A673 (cell line): Measurements from ENCODE around the gene ASTN2. TPM values are rescaled to one million over a fixed set of nuclear protein-coding genes. Genes with fewer than 3 reads are reported as not detected.

ENCODE experiments used
- BruUV-seq: library from RNA; stranded (reverse); fragments of 400-500 nt; replicated peaks from 2 replicates; lab custom pipeline; 2021; lab: Mats Ljungman, UMichigan
- CTCF ChIA-PET: fragments of 300-600 bp; sonication (Branson Sonifier 250); formaldehyde crosslinking; loops from one replicate; lab custom pipeline; 2022; ENCODE audit warnings: antibody characterized with exemption; lab: Charles Lee
- POLR2A ChIA-PET: fragments of 300-600 bp; sonication (Branson Sonifier 250); formaldehyde crosslinking; loops from one replicate; lab custom pipeline; 2022; ENCODE audit warnings: antibody characterized with exemption; ENCODE audit not compliant: low non-redundant PET; lab: Charles Lee
- DNase-seq: peaks from one replicate; pipeline ENCODE4 v3.0.0-alpha.2; 2015; ENCODE audit warnings: low spot score
- H3K27ac ChIP-seq: fragments of 200-600 bp; sonication (generic); 2 replicates; pipeline ENCODE4 v1.5.1; 2016; ENCODE audit warnings: mixed run types, low read depth, mild to moderate bottlenecking, mixed read lengths, antibody characterized with exemption, low read length; ENCODE audit not compliant: poor library complexity, severe bottlenecking
- H3K27me3 ChIP-seq: fragments of 200-600 bp; sonication (generic); replicated peaks from 2 replicates; pipeline ENCODE4 v1.6.1; 2017; ENCODE audit warnings: mixed run types, low read depth, mild to moderate bottlenecking, mixed read lengths, antibody characterized with exemption, low read length; ENCODE audit not compliant: insufficient read depth, poor library complexity
- H3K36me3 ChIP-seq: fragments of 200-600 bp; sonication (generic); 2 replicates; pipeline ENCODE4 v1.6.1; 2016; ENCODE audit warnings: mixed run types, mild to moderate bottlenecking, mixed read lengths, antibody characterized with exemption, low read length; ENCODE audit not compliant: insufficient read depth, poor library complexity, severe bottlenecking
- H3K4me1 ChIP-seq: fragments of 200-600 bp; sonication (generic); 2 replicates; pipeline ENCODE4 v1.6.1; 2017; ENCODE audit warnings: mixed run types, mild to moderate bottlenecking, mixed read lengths, antibody characterized with exemption, low read length; ENCODE audit not compliant: insufficient read depth, poor library complexity, severe bottlenecking
- H3K4me3 ChIP-seq: fragments of 200-600 bp; sonication (generic); 2 replicates; pipeline ENCODE4 v1.5.1; 2016; ENCODE audit warnings: low read depth, mixed run types, mild to moderate bottlenecking, mixed read lengths, low read length; ENCODE audit not compliant: poor library complexity, severe bottlenecking
- H3K9me3 ChIP-seq: fragments of 200-600 bp; sonication (generic); 2 replicates; pipeline ENCODE4 v1.6.1; 2016; ENCODE audit warnings: mixed run types, low read depth, mild to moderate bottlenecking, mixed read lengths, antibody characterized with exemption, low read length; ENCODE audit not compliant: poor library complexity, severe bottlenecking
- CTCF ChIP-seq: fragments of 300-800, 200-600 bp; sonication (generic); conservative IDR thresholded peaks from 2 replicates; pipeline ENCODE4 v1.5.1; 2017; ENCODE audit warnings: low read depth, mild to moderate bottlenecking, antibody characterized with exemption, low read length, moderate library complexity, mixed read lengths
- EZH2 ChIP-seq: fragments of 200-600 bp; sonication (generic); IDR thresholded peaks from 2 replicates; pipeline ENCODE4 v1.6.1; 2017; ENCODE audit warnings: borderline replicate concordance, low read depth, mild to moderate bottlenecking, mixed read lengths, antibody characterized with exemption, low read length; ENCODE audit not compliant: poor library complexity, severe bottlenecking
- intact Hi-C: fragments of 100-400 bp; cut with micrococcal nuclease; formaldehyde crosslinking; loops from one replicate; pipeline ENCODE4 v1.10.0; 2022; ENCODE audit not compliant: unreplicated experiment
- total RNA-seq: library from RNA; stranded (reverse); gene quantifications from 2 replicates; pipeline ENCODE4 v1.2.3, GENCODE V29; 2021

The ASTN2 gene
- total RNA-seq, 1 experiment from 2014 or later = 3.4 TPM

- Histone ChIP-seq H3K4me1 (no peaks in the 10 kb centered on the region), H3K27ac (no peak overlapping the region), H3K27me3 (peaks cover 71% of the 10 kb centered on the region), H3K4me3 (no peak overlapping the region), H3K9me3 (no peaks in the 10 kb centered on the region), H3K36me3 (no peaks in the 10 kb centered on the region)
- POLR2A ChIA-PET = no interaction called here
- intact Hi-C loops = no loop called here
- CTCF ChIA-PET = no interaction called here
- BruUV-seq = no TSS peak
- TF ChIP-seq EZH2 = no peak
- no peak for TF ChIP-seq CTCF
- DNase-seq = no peak
Measured at GRCh38 chr9:117407436-117408022, 7.3 kb downstream of the ASTN2 start.

DNA sequence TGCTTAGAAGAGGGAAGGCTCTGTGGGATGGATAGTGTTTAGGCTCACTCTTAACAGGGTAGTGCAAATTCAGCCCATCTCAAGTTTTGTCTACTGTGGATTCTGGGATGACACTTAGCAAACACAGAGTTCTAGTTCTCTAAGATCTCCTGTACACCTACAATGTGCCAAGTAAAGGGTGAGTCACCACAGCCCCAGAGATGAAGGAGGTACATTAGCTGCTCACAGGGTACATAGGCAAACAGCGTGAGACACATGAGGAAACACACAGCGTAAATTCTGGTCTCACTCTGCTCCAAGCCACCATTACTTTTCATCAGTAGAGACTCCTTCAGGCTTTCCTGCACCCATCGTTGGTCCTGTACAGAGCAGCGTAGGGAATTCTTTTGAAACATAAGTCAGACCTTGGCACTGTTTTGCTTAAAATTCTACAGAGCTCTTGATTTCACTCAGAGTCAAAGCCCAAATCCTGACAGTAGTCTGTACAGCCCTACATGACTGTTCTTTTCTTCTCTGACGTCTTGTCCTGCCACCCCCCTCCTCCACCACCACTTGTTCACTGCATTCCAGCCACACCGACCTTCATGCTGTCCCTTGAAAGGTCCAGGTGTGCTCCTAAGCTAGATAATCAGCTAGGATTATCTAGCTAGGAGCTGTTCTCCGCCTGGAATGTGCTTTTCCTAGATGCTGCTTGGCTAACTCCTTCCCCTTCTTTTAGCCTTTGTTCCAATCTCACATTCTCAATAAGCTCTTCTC is 8.7 kb downstream of the ASTN2 start:
- TF ChIP-seq CTCF (no peak), EZH2 (no peak)
- CTCF ChIA-PET = no interaction called here
- no TSS peak for BruUV-seq
- intact Hi-C loops = no loop called here
- Histone ChIP-seq H3K4me3 (no peak overlapping the region), H3K9me3 (no peaks in the 10 kb centered on the region), H3K4me1 (no peaks in the 10 kb centered on the region), H3K36me3 (no peaks in the 10 kb centered on the region), H3K27me3 (peaks cover 66% of the 10 kb centered on the region), H3K27ac (no peak overlapping the region)
- no peak for DNase-seq
- POLR2A ChIA-PET = no interaction called here

DNA sequence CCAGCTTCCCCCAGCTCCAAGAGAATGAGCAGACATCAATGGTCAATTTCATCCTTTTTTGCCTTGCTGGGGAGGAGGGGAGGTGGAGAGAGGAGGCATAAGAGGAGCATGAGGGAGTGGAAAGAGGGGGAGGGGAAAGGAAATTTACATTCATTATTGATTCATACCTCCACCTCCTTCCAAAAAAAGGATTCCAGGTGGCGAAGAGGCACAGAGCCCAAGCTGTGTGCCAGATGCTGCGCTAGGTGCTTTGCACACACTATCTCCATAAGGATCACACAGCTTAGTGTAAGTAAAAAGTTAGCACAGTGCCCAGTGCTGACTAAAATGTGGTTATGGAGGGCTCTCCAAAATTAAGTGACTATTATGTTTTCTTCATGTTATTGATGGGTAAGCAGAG is 11.0 kb downstream of the ASTN2 start:
- POLR2A ChIA-PET = no interaction called here

More for the DNA sequence above, 11.0 kb downstream of the ASTN2 start:
- no peak for DNase-seq
- intact Hi-C loops = no loop called here
- peaks cover 60% of the 10 kb centered on the region for H3K27me3 ChIP-seq
- H3K4me1 ChIP-seq = no peaks in the 10 kb centered on the region
- CTCF ChIA-PET = no interaction called here
- no TSS peak for BruUV-seq
- no peak overlapping the region for H3K4me3 ChIP-seq
- TF ChIP-seq CTCF = no peak
- no peak for TF ChIP-seq EZH2
- no peak overlapping the region for H3K27ac ChIP-seq
- H3K36me3 ChIP-seq = no peaks in the 10 kb centered on the region
- no peaks in the 10 kb centered on the region for H3K9me3 ChIP-seq
